D721Med (cell line): ENCODE measurements around the gene ECPAS.

Experiments used
- DNase-seq: peaks from one replicate; pipeline ENCODE4 v3.0.0; 2011; ENCODE audit warnings: low spot score; ENCODE audit not compliant: insufficient read length
- FAIRE-seq: peaks from 2 replicates; lab custom pipeline; 2011; peaks lifted over from hg19 to GRCh38; lab: Jason Lieb, UNC
- TF ChIP-seq, protein P1 (sequence below): IDR thresholded peaks from 2 replicates; pipeline ENCODE4 v1.5.1; 2012; ENCODE audit warnings: mild to moderate bottlenecking, control low read depth; ENCODE audit not compliant: insufficient read depth; ENCODE audit errors: missing control alignments

ECPAS gene

DNA sequence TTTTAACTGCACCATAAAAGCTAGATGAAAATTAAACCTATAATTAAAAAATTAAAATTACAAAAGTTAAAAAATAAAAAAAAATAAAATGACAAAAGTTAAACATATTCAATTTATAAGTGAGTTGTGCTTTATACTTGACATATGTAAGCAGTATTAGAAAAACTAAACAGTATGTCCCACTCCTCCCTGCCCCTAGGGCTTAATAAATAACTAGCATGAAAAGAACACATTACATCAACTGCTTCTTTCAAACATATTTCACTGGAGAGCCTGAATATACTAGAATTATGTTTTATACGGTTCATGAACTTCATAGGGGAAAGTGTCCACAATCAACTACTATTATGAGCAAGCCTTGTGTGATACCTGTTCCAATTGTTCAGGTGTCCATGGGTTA, 47.6 kb downstream of the ECPAS start:
- FAIRE-seq = no peak
- TF ChIP-seq, protein P1, sequence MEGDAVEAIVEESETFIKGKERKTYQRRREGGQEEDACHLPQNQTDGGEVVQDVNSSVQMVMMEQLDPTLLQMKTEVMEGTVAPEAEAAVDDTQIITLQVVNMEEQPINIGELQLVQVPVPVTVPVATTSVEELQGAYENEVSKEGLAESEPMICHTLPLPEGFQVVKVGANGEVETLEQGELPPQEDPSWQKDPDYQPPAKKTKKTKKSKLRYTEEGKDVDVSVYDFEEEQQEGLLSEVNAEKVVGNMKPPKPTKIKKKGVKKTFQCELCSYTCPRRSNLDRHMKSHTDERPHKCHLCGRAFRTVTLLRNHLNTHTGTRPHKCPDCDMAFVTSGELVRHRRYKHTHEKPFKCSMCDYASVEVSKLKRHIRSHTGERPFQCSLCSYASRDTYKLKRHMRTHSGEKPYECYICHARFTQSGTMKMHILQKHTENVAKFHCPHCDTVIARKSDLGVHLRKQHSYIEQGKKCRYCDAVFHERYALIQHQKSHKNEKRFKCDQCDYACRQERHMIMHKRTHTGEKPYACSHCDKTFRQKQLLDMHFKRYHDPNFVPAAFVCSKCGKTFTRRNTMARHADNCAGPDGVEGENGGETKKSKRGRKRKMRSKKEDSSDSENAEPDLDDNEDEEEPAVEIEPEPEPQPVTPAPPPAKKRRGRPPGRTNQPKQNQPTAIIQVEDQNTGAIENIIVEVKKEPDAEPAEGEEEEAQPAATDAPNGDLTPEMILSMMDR = no peak
- no peak for DNase-seq

- FAIRE-seq (no peak), DNase-seq (no peak)
- TF ChIP-seq, protein P1 = no peak
These were observed 51.1 kb downstream of the ECPAS start for GRCh38 chr9:111433082-111433481.

DNA sequence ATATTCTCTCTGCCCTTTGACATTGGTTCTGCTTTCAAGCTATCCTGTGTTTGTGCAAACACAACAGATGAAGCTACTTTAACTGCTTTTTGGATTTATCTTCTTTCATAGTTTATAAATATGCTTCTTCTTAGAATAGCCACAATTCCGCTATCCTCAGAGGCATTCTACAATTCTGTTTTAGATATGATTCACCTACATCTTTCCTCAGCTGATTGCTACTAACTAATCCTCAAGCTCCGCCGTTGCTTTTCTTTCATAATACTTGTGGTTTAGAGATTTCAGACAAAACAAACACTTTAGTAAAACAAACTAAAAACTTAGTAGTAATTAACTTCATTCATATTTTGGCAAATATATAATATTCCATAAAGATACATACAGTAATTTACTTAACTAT, 52.5 kb downstream of the ECPAS start:
- FAIRE-seq = no peak
- DNase-seq = no peak
- TF ChIP-seq, protein P1 = no peak

- FAIRE-seq (no peak), DNase-seq (no peak)
- TF ChIP-seq, protein P1 = no peak
These were observed 55.0 kb downstream of the ECPAS start for GRCh38 chr9:111429175-111429574.

- DNase-seq (no peak), FAIRE-seq (no peak)
- TF ChIP-seq, protein P1 = no peak
These were observed 57.0 kb downstream of the ECPAS start for GRCh38 chr9:111427186-111427585.

- DNase-seq = no peak
- TF ChIP-seq, protein P1 = no peak
- FAIRE-seq = no peak
These were observed 60.8 kb downstream of the ECPAS start for GRCh38 chr9:111423389-111423788.

GRCh38 chr9:111414406-111414805, 69.8 kb downstream of the ECPAS start:
- no peak for FAIRE-seq
- TF ChIP-seq, protein P1 = no peak
- DNase-seq = no peak
